ENCODE data around the gene RAPGEF6. TPM values are rescaled to one million over a fixed set of nuclear protein-coding genes. Genes with fewer than 3 reads are reported as not detected.

Gene RAPGEF6
- polyA plus RNA-seq, 1 donor from 2014 or later, result 121 TPM

- Histone ChIP-seq H3K36me3 (ENCODE audit: insufficient read depth, low read length) (peaks cover 6% of the 10 kb centered on the region), H4K20me1 (ENCODE audit: insufficient read depth) (no peaks in the 10 kb centered on the region), H3K9ac (ENCODE audit: low read length) (no peak overlapping the region), H3K4me3 (ENCODE audit: low read length) (no peak overlapping the region), H3F3A (ENCODE audit: insufficient read depth, low read length, poor library complexity, severe bottlenecking) (no peaks in the 10 kb centered on the region), H2AFZ (ENCODE audit: low read depth, low read length) (no peak overlapping the region), H3K27me3 (ENCODE audit: insufficient read depth, low read depth, low read length) (no peaks in the 10 kb centered on the region), H3K9me3 (ENCODE audit: low read length) (no peaks in the 10 kb centered on the region), H3K4me2 (ENCODE audit: low read length) (no peak overlapping the region), H3K9me2 (ENCODE audit: insufficient read depth, low read length) (no peaks in the 10 kb centered on the region), H3K27ac (ENCODE audit: low read length) (no peak overlapping the region), H3K79me2 (replicated peaks; ENCODE audit: insufficient read depth, low read length) (no peaks in the 10 kb centered on the region)
- TF ChIP-seq CTCF (IDR thresholded peaks at IDR 0.05; ENCODE audit: poor library complexity, severe bottlenecking) (no peak), RAD21 (conservative IDR thresholded peaks at IDR 0.05) (no peak), MXI1 (conservative IDR thresholded peaks at IDR 0.05; ENCODE audit: poor library complexity, severe bottlenecking) (no peak), TAF1 (IDR thresholded peaks at IDR 0.05; ENCODE audit: low read depth) (no peak), SMC3 (conservative IDR thresholded peaks at IDR 0.05; ENCODE audit: poor library complexity) (no peak), EZH2 (IDR thresholded peaks at IDR 0.05; ENCODE audit: borderline replicate concordance, insufficient read depth, low read length, poor library complexity, severe bottlenecking) (no peak), EP300 (conservative IDR thresholded peaks at IDR 0.05; ENCODE audit: poor library complexity, severe bottlenecking) (no peak)
- TF ChIP-seq, protein P1, sequence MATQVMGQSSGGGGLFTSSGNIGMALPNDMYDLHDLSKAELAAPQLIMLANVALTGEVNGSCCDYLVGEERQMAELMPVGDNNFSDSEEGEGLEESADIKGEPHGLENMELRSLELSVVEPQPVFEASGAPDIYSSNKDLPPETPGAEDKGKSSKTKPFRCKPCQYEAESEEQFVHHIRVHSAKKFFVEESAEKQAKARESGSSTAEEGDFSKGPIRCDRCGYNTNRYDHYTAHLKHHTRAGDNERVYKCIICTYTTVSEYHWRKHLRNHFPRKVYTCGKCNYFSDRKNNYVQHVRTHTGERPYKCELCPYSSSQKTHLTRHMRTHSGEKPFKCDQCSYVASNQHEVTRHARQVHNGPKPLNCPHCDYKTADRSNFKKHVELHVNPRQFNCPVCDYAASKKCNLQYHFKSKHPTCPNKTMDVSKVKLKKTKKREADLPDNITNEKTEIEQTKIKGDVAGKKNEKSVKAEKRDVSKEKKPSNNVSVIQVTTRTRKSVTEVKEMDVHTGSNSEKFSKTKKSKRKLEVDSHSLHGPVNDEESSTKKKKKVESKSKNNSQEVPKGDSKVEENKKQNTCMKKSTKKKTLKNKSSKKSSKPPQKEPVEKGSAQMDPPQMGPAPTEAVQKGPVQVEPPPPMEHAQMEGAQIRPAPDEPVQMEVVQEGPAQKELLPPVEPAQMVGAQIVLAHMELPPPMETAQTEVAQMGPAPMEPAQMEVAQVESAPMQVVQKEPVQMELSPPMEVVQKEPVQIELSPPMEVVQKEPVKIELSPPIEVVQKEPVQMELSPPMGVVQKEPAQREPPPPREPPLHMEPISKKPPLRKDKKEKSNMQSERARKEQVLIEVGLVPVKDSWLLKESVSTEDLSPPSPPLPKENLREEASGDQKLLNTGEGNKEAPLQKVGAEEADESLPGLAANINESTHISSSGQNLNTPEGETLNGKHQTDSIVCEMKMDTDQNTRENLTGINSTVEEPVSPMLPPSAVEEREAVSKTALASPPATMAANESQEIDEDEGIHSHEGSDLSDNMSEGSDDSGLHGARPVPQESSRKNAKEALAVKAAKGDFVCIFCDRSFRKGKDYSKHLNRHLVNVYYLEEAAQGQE (IDR thresholded peaks at IDR 0.05; ENCODE audit: borderline replicate concordance), result no peak
Observed at GRCh38 chr5:131644822-131645221, 9.8 kb upstream of the RAPGEF6 start.

GRCh38 chr5:131644370-131644769, 9.3 kb upstream of the RAPGEF6 start:
- H3K27me3 ChIP-seq (ENCODE audit: insufficient read depth, low read depth, low read length), result no peaks in the 10 kb centered on the region
- no peak overlapping the region for H3K27ac ChIP-seq (ENCODE audit: low read length)
- H3K9ac ChIP-seq (ENCODE audit: low read length), result no peak overlapping the region

More at GRCh38 chr5:131644370-131644769, 9.3 kb upstream of the RAPGEF6 start:
- Histone ChIP-seq H3K9me2 (ENCODE audit: insufficient read depth, low read length) (no peaks in the 10 kb centered on the region), H3K36me3 (ENCODE audit: insufficient read depth, low read length) (peaks cover 6% of the 10 kb centered on the region), H4K20me1 (ENCODE audit: insufficient read depth) (no peaks in the 10 kb centered on the region), H3K9me3 (ENCODE audit: low read length) (no peaks in the 10 kb centered on the region), H3K4me2 (ENCODE audit: low read length) (no peak overlapping the region), H3F3A (ENCODE audit: insufficient read depth, low read length, poor library complexity, severe bottlenecking) (no peaks in the 10 kb centered on the region), H3K4me3 (ENCODE audit: low read length) (no peak overlapping the region), H2AFZ (ENCODE audit: low read depth, low read length) (no peak overlapping the region), H3K79me2 (replicated peaks; ENCODE audit: insufficient read depth, low read length) (no peaks in the 10 kb centered on the region)
- TF ChIP-seq EZH2 (IDR thresholded peaks at IDR 0.05; ENCODE audit: borderline replicate concordance, insufficient read depth, low read length, poor library complexity, severe bottlenecking) (no peak), EP300 (conservative IDR thresholded peaks at IDR 0.05; ENCODE audit: poor library complexity, severe bottlenecking) (no peak), RAD21 (conservative IDR thresholded peaks at IDR 0.05) (no peak), SMC3 (conservative IDR thresholded peaks at IDR 0.05; ENCODE audit: poor library complexity) (no peak), MXI1 (conservative IDR thresholded peaks at IDR 0.05; ENCODE audit: poor library complexity, severe bottlenecking) (no peak), CTCF (IDR thresholded peaks at IDR 0.05; ENCODE audit: poor library complexity, severe bottlenecking) (no peak), POLR2AphosphoS5 (IDR thresholded peaks at IDR 0.05) (no peak), TAF1 (IDR thresholded peaks at IDR 0.05; ENCODE audit: low read depth) (no peak)
- TF ChIP-seq, protein P1 (IDR thresholded peaks at IDR 0.05; ENCODE audit: borderline replicate concordance), result no peak

Data from neural cell (in vitro differentiated cells).